Endothelial cell (in vitro differentiated cells): ENCODE measurements around the gene HHIPL1. TPM values are rescaled to one million over a fixed set of nuclear protein-coding genes. Genes with fewer than 3 reads are reported as not detected.

Source experiments
- DNase-seq: peaks from one replicate; pipeline ENCODE4 v3.0.0; 2021; ENCODE audit warnings: low spot score
- H3K27ac Mint-ChIP-seq: one replicate; pipeline ENCODE4 v1.8.0; 2021; ENCODE audit warnings: mixed read lengths, inconsistent platforms; ENCODE audit not compliant: unreplicated experiment
- H3K27me3 Mint-ChIP-seq: one replicate; pipeline ENCODE4 v1.8.0; 2021; ENCODE audit warnings: mild to moderate bottlenecking, moderate library complexity, mixed read lengths, inconsistent platforms; ENCODE audit not compliant: unreplicated experiment
- H3K36me3 Mint-ChIP-seq: one replicate; pipeline ENCODE4 v1.8.0; 2021; ENCODE audit warnings: mild to moderate bottlenecking, low read depth, mixed read lengths, inconsistent platforms; ENCODE audit not compliant: unreplicated experiment
- H3K4me1 Mint-ChIP-seq: one replicate; pipeline ENCODE4 v1.8.0; 2021; ENCODE audit warnings: mild to moderate bottlenecking, mixed read lengths, inconsistent platforms; ENCODE audit not compliant: unreplicated experiment
- H3K4me3 Mint-ChIP-seq: one replicate; pipeline ENCODE4 v1.8.0; 2021; ENCODE audit warnings: mild to moderate bottlenecking, mixed read lengths, inconsistent platforms; ENCODE audit not compliant: unreplicated experiment
- H3K9me3 Mint-ChIP-seq: one replicate; pipeline ENCODE4 v1.8.0; 2021; ENCODE audit warnings: mixed read lengths, inconsistent platforms; ENCODE audit not compliant: unreplicated experiment
- CTCF ChIP-seq: fragments of 200-600 bp; sonication (generic); IDR thresholded peaks from one replicate; pipeline ENCODE4 v1.5.0; 2021; ENCODE audit warnings: antibody characterized with exemption; ENCODE audit not compliant: unreplicated experiment
- total RNA-seq: library from RNA; stranded (reverse); fragmentation: NEBNext Ultra II Directional; extraction: Animal tissue kit (Norgen Biotek cat#: 25700); gene quantifications from one replicate; pipeline ENCODE4 v1.2.1, GENCODE V29; 2021; ENCODE audit not compliant: unreplicated experiment

HHIPL1 gene
- total RNA-seq, 1 donor from 2014 or later = 15.1 TPM

- Mint-ChIP-seq H3K36me3 (peaks cover 9% of the 10 kb centered on the region), H3K27me3 (peaks cover 15% of the 10 kb centered on the region), H3K4me1 (peaks cover 34% of the 10 kb centered on the region), H3K9me3 (no peaks in the 10 kb centered on the region), H3K27ac (no peak overlapping the region), H3K4me3 (peak overlapping the region; percentile 87)
- DNase-seq = peak; percentile 99
- no peak for TF ChIP-seq CTCF
These were observed 40.6 kb upstream of the HHIPL1 start for GRCh38 chr14:99604278-99604765.

GRCh38 chr14:99604766-99605298 is 40.1 kb upstream of the HHIPL1 start:
- H3K36me3 Mint-ChIP-seq = peaks cover 9% of the 10 kb centered on the region
- TF ChIP-seq CTCF = no peak
- no peak overlapping the region for H3K27ac Mint-ChIP-seq
- H3K4me1 Mint-ChIP-seq = peaks cover 31% of the 10 kb centered on the region
- peak overlapping the region; percentile 87 for H3K4me3 Mint-ChIP-seq
- H3K9me3 Mint-ChIP-seq = no peaks in the 10 kb centered on the region
- DNase-seq = peak; percentile 62
- H3K27me3 Mint-ChIP-seq = peaks cover 15% of the 10 kb centered on the region

GRCh38 chr14:99605299-99605961 is 39.5 kb upstream of the HHIPL1 start:
- H3K9me3 Mint-ChIP-seq = no peaks in the 10 kb centered on the region
- peak overlapping the region; percentile 87 for H3K4me3 Mint-ChIP-seq
- peaks cover 25% of the 10 kb centered on the region for H3K4me1 Mint-ChIP-seq
- peak overlapping the region; percentile 13 for H3K27ac Mint-ChIP-seq
- peaks cover 9% of the 10 kb centered on the region for H3K36me3 Mint-ChIP-seq
- DNase-seq = peak; percentile 41
- TF ChIP-seq CTCF = no peak
- peaks cover 15% of the 10 kb centered on the region for H3K27me3 Mint-ChIP-seq

- peaks cover 16% of the 10 kb centered on the region for H3K4me1 Mint-ChIP-seq
- peak overlapping the region; percentile 67 for H3K4me3 Mint-ChIP-seq
- H3K27ac Mint-ChIP-seq = no peak overlapping the region
- H3K36me3 Mint-ChIP-seq = peaks cover 9% of the 10 kb centered on the region
- no peaks in the 10 kb centered on the region for H3K9me3 Mint-ChIP-seq
- H3K27me3 Mint-ChIP-seq = peaks cover 13% of the 10 kb centered on the region
- DNase-seq = no peak
- TF ChIP-seq CTCF = no peak
These were observed 38.6 kb upstream of the HHIPL1 start for GRCh38 chr14:99606359-99606758.

- no peak for TF ChIP-seq CTCF
- Mint-ChIP-seq H3K4me1 (peaks cover 6% of the 10 kb centered on the region), H3K9me3 (no peaks in the 10 kb centered on the region), H3K27me3 (peaks cover 7% of the 10 kb centered on the region), H3K4me3 (no peak overlapping the region), H3K36me3 (peaks cover 3% of the 10 kb centered on the region), H3K27ac (no peak overlapping the region)
- no peak for DNase-seq
These were observed 36.3 kb upstream of the HHIPL1 start for GRCh38 chr14:99608591-99608990.
